Activated naive CD8-positive, alpha-beta T cell (primary cell): Measurements from ENCODE around the gene RNH1.

Source experiments
- H3K27ac Mint-ChIP-seq: one replicate; pipeline ENCODE4 v1.8.0; 2021; ENCODE audit warnings: mixed read lengths
- H3K27me3 Mint-ChIP-seq: one replicate; pipeline ENCODE4 v1.8.0; 2021; ENCODE audit warnings: mixed read lengths
- H3K36me3 Mint-ChIP-seq: one replicate; pipeline ENCODE4 v1.8.0; 2021; ENCODE audit warnings: mixed read lengths
- H3K4me1 Mint-ChIP-seq: one replicate; pipeline ENCODE4 v1.8.0; 2021; ENCODE audit warnings: low read depth, mixed read lengths
- H3K4me3 Mint-ChIP-seq: one replicate; pipeline ENCODE4 v1.8.0; 2021; ENCODE audit warnings: mild to moderate bottlenecking, mixed read lengths
- H3K9me3 Mint-ChIP-seq: one replicate; pipeline ENCODE4 v1.8.0; 2021; ENCODE audit warnings: low read depth, mixed read lengths

The RNH1 gene

DNA sequence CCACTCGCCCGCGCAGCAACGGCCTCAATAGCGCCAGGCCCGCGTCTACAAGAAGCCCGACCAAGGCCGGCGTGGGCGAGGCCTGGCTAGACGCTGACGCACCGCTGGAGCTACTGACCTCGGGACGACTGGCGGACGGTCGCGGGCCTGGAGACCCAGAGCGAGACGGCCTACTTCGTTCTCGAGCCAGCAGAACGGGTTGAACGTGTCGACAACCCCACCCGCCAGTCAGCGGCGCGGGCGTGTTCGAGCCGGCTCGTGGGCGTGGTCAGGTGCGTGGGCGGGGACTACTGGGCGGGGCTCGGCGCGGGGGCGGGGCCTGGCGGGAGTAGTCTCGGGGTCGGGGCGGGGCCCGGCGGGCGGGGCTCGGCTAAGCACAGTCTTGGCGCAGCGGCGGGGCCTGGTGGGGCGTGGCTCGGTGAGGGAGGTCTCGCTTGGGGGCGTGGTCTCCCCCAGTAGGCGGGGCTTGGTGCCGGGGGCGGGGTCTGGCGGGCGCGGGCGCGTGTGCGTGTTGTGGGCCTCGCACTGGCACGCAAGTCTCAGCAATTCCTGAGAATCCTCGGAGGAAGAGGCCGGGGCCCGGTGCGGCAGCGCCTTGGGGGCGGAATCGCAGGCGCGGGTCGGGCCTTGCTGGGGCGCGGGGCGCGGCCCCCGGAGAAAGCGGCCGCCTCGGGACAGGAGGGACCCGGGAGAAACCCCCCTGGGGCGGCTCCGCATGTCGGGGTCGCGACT is at the start of gene RNH1:
RNH1 (minus strand) TSS at position 248 of the 732 bp plus-strand sequence. CDS start 5,080 bp downstream, outside the sequence.
- Mint-ChIP-seq H3K4me1 (peaks cover 26% of the 10 kb centered on the region), H3K9me3 (no peaks in the 10 kb centered on the region), H3K4me3 (peak within 1 kb of the TSS; percentile 96), H3K36me3 (no peaks in the 10 kb centered on the region), H3K27me3 (no peaks in the 10 kb centered on the region), H3K27ac (peak within 1 kb of the TSS; percentile 99)

DNA sequence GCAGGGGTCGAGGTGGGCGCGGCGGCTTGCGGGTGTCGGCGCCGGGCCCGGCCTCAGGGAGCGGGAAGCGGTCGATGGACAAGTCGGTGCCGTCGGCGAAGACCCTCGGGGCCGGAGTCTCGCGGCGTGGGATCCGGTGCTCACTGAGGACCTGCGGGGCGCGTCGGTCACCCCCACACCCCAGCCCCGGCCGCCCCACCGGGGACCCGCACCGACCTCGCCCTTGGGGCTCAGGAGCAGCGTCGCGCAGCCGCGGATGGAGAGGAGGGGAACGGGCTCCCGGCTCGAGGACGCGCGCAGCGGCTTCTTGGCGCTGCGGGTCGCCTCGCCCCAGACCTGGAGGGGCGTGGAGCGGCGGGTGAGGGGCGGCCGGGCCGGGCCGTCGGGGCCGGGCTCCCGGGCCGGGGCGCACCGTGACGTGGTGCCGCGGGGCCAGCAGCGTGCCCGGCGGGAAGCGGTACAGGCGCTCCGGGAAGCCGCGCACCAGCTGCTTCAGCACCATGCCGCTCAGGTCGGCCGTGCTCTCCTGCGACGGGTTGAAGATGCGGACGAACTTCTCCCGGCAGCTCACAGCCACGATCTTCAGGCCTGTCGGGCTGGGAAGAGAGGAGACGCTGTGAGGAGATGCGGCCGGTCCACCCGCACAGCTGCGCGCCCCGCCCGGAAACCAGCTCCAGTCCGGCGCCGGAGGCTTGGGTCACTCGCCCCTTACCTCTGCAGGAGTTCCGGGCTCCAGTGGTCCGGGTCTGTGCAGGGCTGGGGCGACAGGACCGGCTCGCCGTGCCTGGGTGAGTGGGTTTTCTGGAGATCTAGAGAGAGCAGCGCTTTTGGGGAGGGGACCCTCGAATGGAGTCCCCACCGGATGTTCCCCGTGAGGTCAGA is 49.0 kb upstream of the RNH1 start:
- no peaks in the 10 kb centered on the region for H3K9me3 Mint-ChIP-seq
- peaks cover 5% of the 10 kb centered on the region for H3K4me1 Mint-ChIP-seq
- no peaks in the 10 kb centered on the region for H3K36me3 Mint-ChIP-seq
- H3K4me3 Mint-ChIP-seq: peak overlapping the region; percentile 30
- no peaks in the 10 kb centered on the region for H3K27me3 Mint-ChIP-seq
- no peak overlapping the region for H3K27ac Mint-ChIP-seq

DNA sequence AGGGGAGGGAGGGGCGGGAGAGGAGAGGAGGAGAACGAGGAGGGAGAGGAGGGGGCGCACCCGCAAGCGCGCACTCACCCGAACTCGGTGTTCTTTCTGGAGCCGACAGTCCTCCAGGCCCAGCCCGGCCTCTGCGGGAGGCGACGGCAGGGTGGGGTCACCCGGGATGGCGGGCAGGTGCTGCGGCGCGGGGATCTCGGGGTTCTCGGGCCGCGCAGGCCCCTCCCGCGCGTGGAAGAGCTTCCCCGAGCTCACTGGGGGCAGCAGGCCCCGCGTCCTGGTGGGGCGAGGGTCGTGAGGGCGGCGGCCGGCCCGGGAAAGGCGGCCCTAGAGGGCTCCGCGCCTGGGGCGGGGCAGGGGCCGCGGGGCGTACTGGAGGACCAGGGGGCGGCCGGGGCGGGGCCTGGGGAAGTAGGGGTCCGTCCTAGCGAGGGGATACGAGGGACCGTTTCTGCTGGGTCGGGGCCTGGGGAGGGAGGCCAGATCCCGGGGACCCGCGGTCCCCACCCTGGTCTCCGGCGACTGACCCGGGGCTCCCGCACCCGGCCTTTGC is 48.3 kb upstream of the RNH1 start:
- H3K9me3 Mint-ChIP-seq: no peaks in the 10 kb centered on the region
- H3K36me3 Mint-ChIP-seq: no peaks in the 10 kb centered on the region
- H3K4me3 Mint-ChIP-seq: no peak overlapping the region
- no peak overlapping the region for H3K27ac Mint-ChIP-seq
- no peaks in the 10 kb centered on the region for H3K27me3 Mint-ChIP-seq
- peaks cover 5% of the 10 kb centered on the region for H3K4me1 Mint-ChIP-seq

GRCh38 chr11:554428-555226 is 47.6 kb upstream of the RNH1 start:
- Mint-ChIP-seq H3K27me3 (no peaks in the 10 kb centered on the region), H3K27ac (no peak overlapping the region), H3K4me1 (no peaks in the 10 kb centered on the region), H3K9me3 (no peaks in the 10 kb centered on the region), H3K36me3 (no peaks in the 10 kb centered on the region), H3K4me3 (no peak overlapping the region)

GRCh38 chr11:553988-554340 is 46.9 kb upstream of the RNH1 start:
- no peaks in the 10 kb centered on the region for H3K36me3 Mint-ChIP-seq
- H3K9me3 Mint-ChIP-seq: no peaks in the 10 kb centered on the region
- no peak overlapping the region for H3K27ac Mint-ChIP-seq
- H3K27me3 Mint-ChIP-seq: no peaks in the 10 kb centered on the region
- H3K4me1 Mint-ChIP-seq: no peaks in the 10 kb centered on the region
- no peak overlapping the region for H3K4me3 Mint-ChIP-seq

GRCh38 chr11:553083-553987 is 46.3 kb upstream of the RNH1 start:
- no peaks in the 10 kb centered on the region for H3K36me3 Mint-ChIP-seq
- H3K27ac Mint-ChIP-seq: no peak overlapping the region
- H3K4me3 Mint-ChIP-seq: no peak overlapping the region
- H3K9me3 Mint-ChIP-seq: no peaks in the 10 kb centered on the region
- H3K27me3 Mint-ChIP-seq: no peaks in the 10 kb centered on the region
- no peaks in the 10 kb centered on the region for H3K4me1 Mint-ChIP-seq

DNA sequence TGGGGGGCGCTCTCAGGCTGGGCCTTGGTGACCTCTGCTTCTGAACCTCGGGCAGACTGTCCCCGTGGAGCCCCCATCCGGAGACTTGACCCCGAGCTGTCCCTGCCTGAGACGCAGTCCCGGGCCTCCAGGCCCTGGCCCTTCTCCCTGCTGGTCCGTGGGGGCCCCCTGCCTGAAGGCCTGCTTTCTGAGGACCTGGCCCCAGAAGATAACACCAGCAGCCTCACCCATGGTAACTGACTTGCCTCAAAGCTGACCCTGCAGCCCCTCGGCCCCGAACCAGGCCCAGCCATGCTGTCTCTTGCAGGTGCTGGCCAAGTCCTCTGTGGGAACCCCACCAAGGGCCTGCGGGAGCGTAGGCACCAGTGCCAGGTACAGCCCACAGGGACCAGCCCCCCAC is 44.6 kb upstream of the RNH1 start:
- H3K36me3 Mint-ChIP-seq: no peaks in the 10 kb centered on the region
- H3K4me1 Mint-ChIP-seq: no peaks in the 10 kb centered on the region
- no peak overlapping the region for H3K27ac Mint-ChIP-seq
- H3K9me3 Mint-ChIP-seq: no peaks in the 10 kb centered on the region
- H3K27me3 Mint-ChIP-seq: no peaks in the 10 kb centered on the region
- no peak overlapping the region for H3K4me3 Mint-ChIP-seq

GRCh38 chr11:551131-551530 is 44.1 kb upstream of the RNH1 start:
- H3K27ac Mint-ChIP-seq: no peak overlapping the region
- no peaks in the 10 kb centered on the region for H3K4me1 Mint-ChIP-seq
- H3K4me3 Mint-ChIP-seq: no peak overlapping the region
- H3K9me3 Mint-ChIP-seq: no peaks in the 10 kb centered on the region
- no peaks in the 10 kb centered on the region for H3K27me3 Mint-ChIP-seq
- H3K36me3 Mint-ChIP-seq: no peaks in the 10 kb centered on the region

GRCh38 chr11:550746-551085 is 43.7 kb upstream of the RNH1 start:
- H3K4me3 Mint-ChIP-seq: no peak overlapping the region
- no peak overlapping the region for H3K27ac Mint-ChIP-seq
- no peaks in the 10 kb centered on the region for H3K4me1 Mint-ChIP-seq
- no peaks in the 10 kb centered on the region for H3K9me3 Mint-ChIP-seq
- no peaks in the 10 kb centered on the region for H3K27me3 Mint-ChIP-seq
- H3K36me3 Mint-ChIP-seq: no peaks in the 10 kb centered on the region

DNA sequence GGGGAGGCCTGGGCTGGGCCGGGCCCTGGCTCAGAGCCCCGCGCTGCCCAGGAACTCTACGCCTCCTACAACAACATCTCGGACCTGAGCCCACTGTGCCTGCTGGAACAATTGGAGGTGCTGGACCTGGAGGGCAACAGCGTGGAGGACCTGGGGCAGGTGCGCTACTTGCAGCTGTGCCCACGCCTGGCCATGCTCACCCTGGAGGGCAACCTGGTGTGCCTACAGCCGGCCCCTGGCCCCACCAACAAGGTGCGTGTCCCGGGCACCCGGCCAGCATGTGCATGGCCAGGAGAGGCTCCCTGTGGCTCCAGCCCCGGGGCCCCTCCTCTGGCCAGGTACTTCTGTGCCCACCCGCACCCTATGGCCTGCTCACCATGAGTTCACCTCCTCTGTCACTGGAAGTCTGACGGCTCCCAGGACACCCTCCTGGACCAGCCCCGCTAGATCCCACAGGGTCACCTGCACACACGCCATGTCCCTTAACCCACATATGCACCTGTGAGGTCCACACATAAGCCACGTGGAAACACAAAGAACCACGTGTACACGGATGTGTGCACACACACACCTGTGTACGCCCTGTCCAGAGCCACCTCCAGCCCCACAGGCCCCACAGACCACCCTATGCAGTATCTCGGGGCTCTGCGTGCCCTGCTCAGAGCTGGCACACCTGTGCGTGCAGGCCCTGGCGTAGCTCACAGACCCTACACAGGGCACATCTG is 43.1 kb upstream of the RNH1 start:
- Mint-ChIP-seq H3K27ac (no peak overlapping the region), H3K36me3 (no peaks in the 10 kb centered on the region), H3K4me1 (no peaks in the 10 kb centered on the region), H3K27me3 (no peaks in the 10 kb centered on the region), H3K4me3 (no peak overlapping the region), H3K9me3 (no peaks in the 10 kb centered on the region)

GRCh38 chr11:548700-549603 is 41.9 kb upstream of the RNH1 start:
- H3K4me1 Mint-ChIP-seq: no peaks in the 10 kb centered on the region
- H3K27ac Mint-ChIP-seq: no peak overlapping the region
- no peak overlapping the region for H3K4me3 Mint-ChIP-seq
- H3K9me3 Mint-ChIP-seq: no peaks in the 10 kb centered on the region
- no peaks in the 10 kb centered on the region for H3K27me3 Mint-ChIP-seq
- H3K36me3 Mint-ChIP-seq: no peaks in the 10 kb centered on the region

- Mint-ChIP-seq H3K4me3 (no peak overlapping the region), H3K27me3 (no peaks in the 10 kb centered on the region), H3K27ac (no peak overlapping the region), H3K9me3 (no peaks in the 10 kb centered on the region), H3K36me3 (no peaks in the 10 kb centered on the region), H3K4me1 (no peaks in the 10 kb centered on the region)
These were observed 38.1 kb upstream of the RNH1 start for GRCh38 chr11:545171-545570.

DNA sequence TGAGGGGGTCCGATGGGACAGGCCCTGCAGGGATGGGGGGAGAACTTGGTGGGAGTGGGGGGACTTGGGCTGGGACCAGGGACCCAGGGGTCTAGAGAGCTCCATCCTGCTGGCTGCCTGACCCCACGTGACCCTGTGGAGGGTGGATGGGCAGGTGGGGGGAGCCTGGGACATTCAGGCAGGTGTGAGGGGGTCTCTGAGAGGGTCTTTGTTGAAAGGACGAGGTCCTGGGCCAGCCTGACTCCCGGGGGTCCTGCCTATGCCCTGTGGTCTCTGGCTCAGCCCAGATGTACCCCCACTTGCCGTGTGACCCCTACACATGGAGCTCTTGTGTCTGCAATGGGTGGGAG is 37.8 kb upstream of the RNH1 start:
- Mint-ChIP-seq H3K4me3 (no peak overlapping the region), H3K27ac (no peak overlapping the region), H3K4me1 (no peaks in the 10 kb centered on the region), H3K27me3 (no peaks in the 10 kb centered on the region), H3K9me3 (no peaks in the 10 kb centered on the region), H3K36me3 (no peaks in the 10 kb centered on the region)
